Liver (tissue), 9 donors: ENCODE results near the gene PHOX2A. TPM values are rescaled to one million over a fixed set of nuclear protein-coding genes. Genes with fewer than 3 reads are reported as not detected.

Experiments used
- DNase-seq: peaks from one replicate; pipeline ENCODE4 v3.0.0-alpha.2; 2017; ENCODE audit warnings: low spot score
- H3K27ac ChIP-seq, 2 donors: one replicate each; pipeline ENCODE4 v1.7.0; 2013; ENCODE audit warnings: inconsistent platforms in 2 of 2, low read length in 2 of 2, control low read depth in 1 of 2, low read depth in 1 of 2, mild to moderate bottlenecking in 1 of 2
- H3K27me3 ChIP-seq, 4 donors: one replicate each; pipeline versions ENCODE4 v1.6.1 to v1.7.0; 2013; ENCODE audit warnings: low read length in 3 of 4, inconsistent platforms in 1 of 4, mild to moderate bottlenecking in 1 of 4, moderate library complexity in 1 of 4; ENCODE audit not compliant: control insufficient read depth in 4 of 4, insufficient read depth in 4 of 4
- H3K36me3 ChIP-seq, 4 donors: one replicate each; pipeline versions ENCODE4 v1.6.1 to v1.7.0; 2013; ENCODE audit warnings: low read length in 3 of 4, mild to moderate bottlenecking in 3 of 4, low read depth in 1 of 4, moderate library complexity in 1 of 4; ENCODE audit not compliant: control insufficient read depth in 4 of 4, insufficient read depth in 3 of 4
- H3K4me1 ChIP-seq, 4 donors: one replicate each; pipeline versions ENCODE4 v1.6.1 to v1.7.0; 2013; ENCODE audit warnings: low read length in 3 of 4, mild to moderate bottlenecking in 3 of 4, moderate library complexity in 1 of 4; ENCODE audit not compliant: control insufficient read depth in 4 of 4, insufficient read depth in 4 of 4
- H3K4me3 ChIP-seq, 3 donors: one replicate each; pipeline versions ENCODE4 v1.6.1 to v1.7.0; 2013; ENCODE audit warnings: low read length in 3 of 3, control low read depth in 1 of 3, low read depth in 1 of 3, mild to moderate bottlenecking in 1 of 3
- H3K9ac ChIP-seq, 2 donors: one replicate each; pipeline ENCODE4 v1.7.0; 2013; ENCODE audit warnings: low read length in 2 of 2, mild to moderate bottlenecking in 2 of 2, moderate library complexity in 2 of 2, control low read depth in 1 of 2, low read depth in 1 of 2
- H3K9me3 ChIP-seq, 4 donors: one replicate each; pipeline versions ENCODE4 v1.6.1 to v1.7.0; 2013; ENCODE audit warnings: low read length in 3 of 4; ENCODE audit not compliant: control insufficient read depth in 4 of 4
- ATF3 ChIP-seq: IDR thresholded peaks from 2 replicates; pipeline ENCODE4 v1.6.1; 2016; ENCODE audit warnings: antibody characterized with exemption
- CTCF ChIP-seq: fragments of 150-350 bp; IDR thresholded peaks from 2 replicates; pipeline ENCODE4 v1.5.1; 2017; ENCODE audit warnings: improper control_type of control experiment, low read depth, low read length; ENCODE audit not compliant: missing input control
- EGR1 ChIP-seq, 2 donors: IDR thresholded peaks; 2 replicates each; pipeline ENCODE4 v1.6.1; 2016 to 2018; ENCODE audit warnings: antibody characterized with exemption in 2 of 2, low read depth in 2 of 2
- FOXA1 ChIP-seq: IDR thresholded peaks from 2 replicates; pipeline ENCODE4 v1.6.1; 2016; ENCODE audit warnings: antibody characterized with exemption
- FOXA2 ChIP-seq: IDR thresholded peaks from 2 replicates; pipeline ENCODE4 v1.6.1; 2016; ENCODE audit warnings: antibody characterized with exemption
- GABPA ChIP-seq, 2 donors: IDR thresholded peaks in 1 of 2; conservative IDR thresholded peaks in 1 of 2; 2 replicates each; pipeline ENCODE4 v1.6.1; 2016; ENCODE audit warnings: antibody characterized with exemption in 2 of 2, mild to moderate bottlenecking in 1 of 2, moderate library complexity in 1 of 2
- HNF4G ChIP-seq: IDR thresholded peaks from 2 replicates; pipeline ENCODE4 v1.6.1; 2016; ENCODE audit warnings: antibody characterized with exemption
- MAX ChIP-seq: IDR thresholded peaks from 2 replicates; pipeline ENCODE4 v1.6.1; 2016; ENCODE audit warnings: antibody characterized with exemption
- NR2F2 ChIP-seq: IDR thresholded peaks from 2 replicates; pipeline ENCODE4 v1.6.1; 2016; ENCODE audit warnings: antibody characterized with exemption
- REST ChIP-seq: IDR thresholded peaks from 2 replicates; pipeline ENCODE4 v1.6.1; 2016; ENCODE audit warnings: antibody characterized with exemption, mild to moderate bottlenecking
- TAF1 ChIP-seq: conservative IDR thresholded peaks from 2 replicates; pipeline ENCODE4 v1.6.1; 2016; ENCODE audit warnings: antibody characterized with exemption, mild to moderate bottlenecking
- YY1 ChIP-seq: IDR thresholded peaks from 2 replicates; pipeline ENCODE4 v1.6.1; 2016; ENCODE audit warnings: antibody characterized with exemption, mild to moderate bottlenecking
- ZBTB33 ChIP-seq: IDR thresholded peaks from 2 replicates; pipeline ENCODE4 v1.6.1; 2016; ENCODE audit warnings: antibody characterized with exemption
- WGBS: extraction: QIAGEN DNeasy Blood & Tissue Kit; methylation state at CpG from one replicate; pipeline ENCODE4 v1.1.7; 2013; 5-methylcytosine and 5-hydroxymethylcytosine counted together
- polyA plus RNA-seq, 2 donors: library from polyadenylated mRNA; stranded (reverse) in 1 of 2; unstranded in 1 of 2; fragments of 200-250 nt in 1 of 2; fragments of >200 nt in 1 of 2; fragmentation: Nextera tagmentation in 1 of 2; extraction: Ambion mirVana in 1 of 2; gene quantifications; one replicate each; pipeline versions ENCODE4 v1.2.1 to v1.2.3, GENCODE V29; 2013 to 2015
- total RNA-seq, 2 donors: library from RNA; depleted of rRNA; stranded (reverse); fragments of >200 nt; gene quantifications; one replicate each; pipeline ENCODE4 v1.2.3, GENCODE V29; 2014
- donor health status: healthy.
- donor health status: healthy.
- donor health status: healthy.
- donor health status: healthy.
- donor health status: healthy.

Gene PHOX2A
- total and polyA plus RNA-seq, 4 donors, result not detected

- no peak for DNase-seq
- H3K27ac ChIP-seq, result no peak overlapping the region
- no peaks in the 10 kb centered on the region for H3K27me3 ChIP-seq
- no peak overlapping the region for H3K4me3 ChIP-seq
- no peak for TF ChIP-seq NR2F2
- no peaks in the 10 kb centered on the region for H3K9me3 ChIP-seq
- 95% methylated on average over 8 of the region's 8 CpGs for WGBS
- no peak overlapping the region for H3K9ac ChIP-seq
- peaks cover 22 to 63% (median 36%) of the 10 kb centered on the region in 4 donors for H3K36me3 ChIP-seq
- peaks cover 0 to 13% (median 5%) of the 10 kb centered on the region in 4 donors for H3K4me1 ChIP-seq
Observed at GRCh38 chr11:72229336-72229924, 14.5 kb downstream of the PHOX2A start.

- Histone ChIP-seq H3K27ac (no peak overlapping the region), H3K4me3 (no peak overlapping the region), H3K27me3 (no peaks in the 10 kb centered on the region), H3K36me3 (peaks cover 22 to 57% (median 33%) of the 10 kb centered on the region in 4 donors), H3K9me3 (no peaks in the 10 kb centered on the region), H3K9ac (no peak overlapping the region), H3K4me1 (peaks cover 1 to 16% (median 5%) of the 10 kb centered on the region in 4 donors)
- TF ChIP-seq EGR1 (IDR thresholded peaks at IDR 0.05; ENCODE audit: low read depth in 2 of 2), result no peak
- no peak for TF ChIP-seq GABPA (IDR thresholded peaks at IDR 0.05 in 1 of 2, conservative IDR thresholded peaks at IDR 0.05 in 1 of 2)
- TF ChIP-seq TAF1, result no peak
- TF ChIP-seq ZBTB33, result no peak
- no peak for TF ChIP-seq MAX
- TF ChIP-seq FOXA2, result no peak
- TF ChIP-seq CTCF, result no peak
- DNase-seq, result no peak
- WGBS, result 94% methylated on average over 7 of the region's 7 CpGs
Observed at GRCh38 chr11:72228844-72229231, 15.1 kb downstream of the PHOX2A start.

GRCh38 chr11:72228229-72228843, 15.6 kb downstream of the PHOX2A start:
- H3K36me3 ChIP-seq, result peaks cover 22 to 52% (median 31%) of the 10 kb centered on the region in 4 donors
- H3K27me3 ChIP-seq, result no peaks in the 10 kb centered on the region
- H3K9ac ChIP-seq, result no peak overlapping the region
- H3K27ac ChIP-seq, result no peak overlapping the region
- peaks cover 1 to 16% (median 5%) of the 10 kb centered on the region in 4 donors for H3K4me1 ChIP-seq
- H3K9me3 ChIP-seq, result no peaks in the 10 kb centered on the region
- 95% methylated on average over 16 of the region's 16 CpGs for WGBS
- H3K4me3 ChIP-seq, result no peak overlapping the region
- DNase-seq, result peak; percentile 32
- no peak for TF ChIP-seq GABPA (IDR thresholded peaks at IDR 0.05 in 1 of 2, conservative IDR thresholded peaks at IDR 0.05 in 1 of 2)
- no peak for TF ChIP-seq ATF3
- TF ChIP-seq MAX, result no peak
- TF ChIP-seq TAF1, result no peak
- TF ChIP-seq NR2F2, result no peak
- no peak for TF ChIP-seq CTCF
- no peak for TF ChIP-seq HNF4G
- no peak for TF ChIP-seq FOXA1
- no peak for TF ChIP-seq FOXA2
- TF ChIP-seq YY1, result no peak
- TF ChIP-seq EGR1 (IDR thresholded peaks at IDR 0.05; ENCODE audit: low read depth in 2 of 2), result no peak
- TF ChIP-seq REST, result no peak
